GM18526 (cell line): ENCODE results near the gene GNGT2.

Experiments used
- POLR2A ChIP-seq: IDR thresholded peaks from 3 replicates; pipeline ENCODE4 v1.6.1; 2011; ENCODE audit not compliant: insufficient read length; ENCODE audit errors: extremely low read depth

Gene GNGT2

GRCh38 chr17:49210158-49211029 is at the start of gene GNGT2, which contains the start of gene ABI3:
GNGT2 (minus strand) TSS chr17:49210574; CDS start chr17:49207422, 3,152 bp downstream.
ABI3 (plus strand) TSS chr17:49210707; CDS start chr17:49210725, 18 bp downstream.
- peak; percentile 97 for TF ChIP-seq POLR2A

GRCh38 chr17:49259663-49260010 is 49.3 kb upstream of the GNGT2 start:
- TF ChIP-seq POLR2A: no peak

- no peak for TF ChIP-seq POLR2A
These were observed 48.0 kb upstream of the GNGT2 start for GRCh38 chr17:49258394-49258793.

- TF ChIP-seq POLR2A: no peak
These were observed 44.8 kb upstream of the GNGT2 start for GRCh38 chr17:49255125-49255524.

GRCh38 chr17:49254066-49254465 is 43.7 kb upstream of the GNGT2 start:
- no peak for TF ChIP-seq POLR2A

GRCh38 chr17:49252148-49252695 is 41.8 kb upstream of the GNGT2 start:
- no peak for TF ChIP-seq POLR2A

GRCh38 chr17:49249890-49250522 is 39.6 kb upstream of the GNGT2 start:
- TF ChIP-seq POLR2A: no peak

- no peak for TF ChIP-seq POLR2A
These were observed 39.0 kb upstream of the GNGT2 start for GRCh38 chr17:49249292-49249794.

GRCh38 chr17:49247944-49248343 is 37.6 kb upstream of the GNGT2 start:
- TF ChIP-seq POLR2A: no peak

- TF ChIP-seq POLR2A: no peak
These were observed 34.5 kb upstream of the GNGT2 start for GRCh38 chr17:49244839-49245238.

- no peak for TF ChIP-seq POLR2A
These were observed 32.4 kb upstream of the GNGT2 start for GRCh38 chr17:49242813-49243212.

- TF ChIP-seq POLR2A: no peak
These were observed 31.5 kb upstream of the GNGT2 start for GRCh38 chr17:49241692-49242397.

- no peak for TF ChIP-seq POLR2A
These were observed 30.7 kb upstream of the GNGT2 start for GRCh38 chr17:49241040-49241439.

- TF ChIP-seq POLR2A: no peak
These were observed 30.2 kb upstream of the GNGT2 start for GRCh38 chr17:49240619-49241018.

GRCh38 chr17:49239963-49240362 is 29.6 kb upstream of the GNGT2 start:
- TF ChIP-seq POLR2A: no peak
